Measurements from ENCODE around the gene PPP3CA.
"Not testable (repeated sequence)": the region's sequence is repeated elsewhere in the genome, so short reads cannot be mapped to it uniquely, and the experiment has no call there.

PPP3CA gene

GRCh38 chr4:101201421-101201820 lies 145.9 kb downstream of the PPP3CA start:
- DNase-seq, result no peak

GRCh38 chr4:101200561-101200960 lies 146.8 kb downstream of the PPP3CA start:
- no peak for DNase-seq

DNA sequence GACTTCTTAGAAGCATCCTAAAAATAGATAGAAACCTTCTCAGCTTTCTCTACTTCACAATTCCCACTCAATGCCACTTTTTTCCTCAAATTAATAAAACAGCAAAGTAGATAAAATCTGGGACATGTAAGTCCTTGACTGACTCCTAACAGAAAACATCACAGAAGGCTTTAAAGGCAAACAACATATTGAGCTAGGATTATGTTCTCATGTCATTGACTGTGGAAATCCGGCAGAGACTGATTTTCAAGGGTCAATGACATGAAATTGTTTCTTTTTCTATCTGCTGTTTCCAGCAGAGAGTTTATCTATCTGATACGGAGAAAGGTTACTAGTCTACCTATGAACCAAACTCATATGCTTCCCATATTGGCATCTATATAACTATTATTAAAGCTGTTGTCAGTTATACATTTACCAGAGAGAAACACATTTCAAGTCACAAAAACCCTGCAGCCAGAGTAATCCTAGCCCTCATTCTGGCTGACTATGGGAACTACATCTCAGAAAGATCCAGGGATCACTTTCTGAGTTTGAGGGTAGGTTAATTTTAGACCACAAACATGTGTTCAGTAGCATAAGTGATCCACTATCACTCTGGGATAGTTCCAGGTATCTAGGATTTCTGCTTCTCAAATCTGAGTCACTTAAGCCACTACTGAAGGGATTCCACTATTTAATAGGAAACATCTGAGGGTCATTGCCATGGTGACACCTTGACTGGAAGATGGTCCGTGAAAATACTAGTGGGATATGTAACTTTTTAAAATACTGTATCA lies 147.6 kb downstream of the PPP3CA start:
- no peak for DNase-seq

- DNase-seq, result no peak
Measured at GRCh38 chr4:101198682-101199339, 148.5 kb downstream of the PPP3CA start.

GRCh38 chr4:101197350-101197749 lies 150.0 kb downstream of the PPP3CA start:
- no peak for DNase-seq

DNA sequence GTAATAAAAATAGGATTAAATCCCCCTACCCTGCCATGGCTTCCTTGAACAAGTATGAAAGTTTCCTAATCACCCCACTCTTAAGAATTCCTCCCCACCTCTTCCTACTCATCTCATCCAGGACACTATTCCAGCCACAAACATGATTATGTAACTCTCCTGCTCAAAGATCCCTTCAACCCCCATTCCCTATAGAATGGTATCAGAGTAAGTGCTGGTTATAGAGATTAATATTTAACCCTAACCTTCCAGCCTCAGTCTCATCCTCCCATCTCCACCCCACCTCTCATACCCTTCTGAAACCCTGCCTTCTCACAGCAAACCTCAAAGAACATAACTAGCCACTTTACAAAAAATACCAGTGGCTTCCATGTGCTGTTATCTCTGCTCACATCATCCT lies 155.1 kb downstream of the PPP3CA start:
- no peak for DNase-seq

DNA sequence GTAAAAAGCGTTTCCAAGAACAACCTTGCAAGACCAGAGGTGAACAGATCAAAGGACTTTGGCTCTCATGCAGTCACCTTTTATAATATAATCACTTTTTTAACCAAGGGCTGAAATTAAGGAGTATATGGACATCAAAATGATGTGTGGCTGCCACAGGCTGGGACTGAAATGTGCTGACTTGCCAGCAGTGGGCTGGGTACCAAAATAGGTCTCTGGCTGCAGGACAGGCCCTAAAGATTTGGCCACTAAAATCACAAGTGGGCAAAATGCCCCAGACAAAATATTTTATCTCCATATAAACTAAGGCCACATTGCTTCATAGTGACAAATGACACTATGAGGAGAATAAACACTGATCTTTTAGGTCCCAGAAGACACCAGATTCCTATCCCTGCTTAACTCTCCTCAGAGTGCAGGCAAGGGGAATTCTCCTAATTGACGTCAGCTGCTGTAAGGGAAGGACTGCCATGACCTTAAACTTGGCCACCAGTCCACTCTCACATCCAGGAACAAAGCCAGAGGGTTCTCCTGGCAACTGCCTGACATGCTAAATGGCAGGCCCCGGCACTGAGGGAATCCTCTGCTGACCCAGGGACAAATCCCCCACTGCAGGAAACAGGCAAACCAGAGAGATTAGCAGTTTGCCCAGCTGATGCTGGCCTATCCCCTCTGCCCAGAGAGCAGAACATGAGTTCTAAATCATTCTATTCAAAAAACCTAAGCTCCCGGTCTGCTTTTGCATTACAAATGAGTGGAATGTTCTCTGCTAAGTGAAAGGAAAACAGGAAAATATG lies 155.8 kb downstream of the PPP3CA start:
- no peak for DNase-seq

- no peak for DNase-seq
Measured at GRCh38 chr4:101190751-101191150, 156.6 kb downstream of the PPP3CA start.

GRCh38 chr4:101188906-101189305 lies 158.4 kb downstream of the PPP3CA start:
- DNase-seq, result no peak

- DNase-seq, result peak; percentile 16
Measured at GRCh38 chr4:101187841-101188240, 159.5 kb downstream of the PPP3CA start.

DNA sequence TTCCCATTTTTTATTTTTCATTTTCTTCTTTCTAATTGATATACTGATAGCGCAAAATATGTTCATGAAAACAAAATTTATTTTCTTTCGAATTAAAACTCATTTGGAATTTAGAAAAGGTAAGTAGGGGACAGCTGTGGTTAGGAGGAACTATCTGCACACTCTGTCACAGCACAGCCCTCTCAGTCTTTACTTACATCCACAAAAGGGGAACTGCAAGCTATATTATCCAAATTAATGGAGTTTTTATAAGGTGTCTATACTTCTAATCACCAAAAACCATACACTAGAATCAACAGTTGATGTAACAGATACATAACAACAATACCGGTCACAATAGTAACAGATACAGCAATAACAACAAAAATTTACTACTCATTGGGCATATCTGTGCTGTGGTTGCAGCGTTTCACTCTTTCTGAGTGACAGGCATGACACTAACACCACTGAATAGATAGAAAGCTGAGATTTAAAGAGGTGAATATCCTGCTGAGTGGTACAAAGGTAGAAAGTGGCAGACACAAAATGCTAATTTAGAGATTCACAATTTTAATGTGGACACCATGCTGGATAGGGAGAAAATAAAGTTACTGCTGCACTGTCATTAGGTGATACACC lies 160.7 kb downstream of the PPP3CA start:
- DNase-seq, result no peak

GRCh38 chr4:101184668-101185067 lies 162.7 kb downstream of the PPP3CA start:
- DNase-seq, result no peak

- no peak for DNase-seq
Measured at GRCh38 chr4:101183666-101184373, 163.5 kb downstream of the PPP3CA start.

GRCh38 chr4:101183221-101183620 lies 164.1 kb downstream of the PPP3CA start:
- no peak for DNase-seq

GRCh38 chr4:101182688-101183087 lies 164.6 kb downstream of the PPP3CA start:
- DNase-seq, result not testable (repeated sequence)

DNA sequence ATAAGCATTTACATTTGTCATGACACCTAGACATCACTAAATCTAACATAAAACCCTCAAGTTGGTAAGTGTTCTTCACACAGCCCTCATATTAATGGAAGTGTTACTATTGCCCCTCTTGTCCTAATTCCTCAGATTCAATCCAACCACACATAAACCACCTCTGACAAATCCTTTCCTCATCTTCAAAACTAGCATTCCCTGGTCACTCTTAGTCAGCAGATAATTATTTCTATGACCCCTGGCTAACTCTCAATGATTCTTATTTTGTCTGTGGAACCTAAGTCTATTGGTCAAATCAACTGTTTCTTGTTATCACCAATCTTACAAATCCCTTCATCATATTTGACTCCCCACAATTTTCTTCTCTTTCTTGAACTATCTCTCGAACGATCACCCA lies 168.6 kb downstream of the PPP3CA start:
- DNase-seq, result no peak

DNA sequence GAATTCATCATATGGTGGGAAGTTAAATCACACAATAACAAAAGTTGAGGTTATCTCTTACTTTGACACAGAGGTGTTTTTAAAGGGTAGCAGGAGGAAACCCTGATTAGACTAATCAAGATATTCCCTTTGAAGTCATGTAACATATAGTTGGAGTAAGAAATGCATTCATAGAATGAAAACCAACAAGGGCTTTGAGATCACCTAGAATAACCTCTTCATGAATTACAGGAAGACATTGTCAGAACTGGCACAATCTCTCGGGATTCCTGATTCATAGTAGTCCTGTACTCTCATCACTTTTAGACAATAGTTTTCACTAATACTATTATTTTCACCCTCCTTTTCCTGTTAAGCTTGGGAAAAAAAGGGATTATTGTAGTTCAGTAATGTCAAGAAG lies 170.2 kb downstream of the PPP3CA start:
- no peak for DNase-seq

DNA sequence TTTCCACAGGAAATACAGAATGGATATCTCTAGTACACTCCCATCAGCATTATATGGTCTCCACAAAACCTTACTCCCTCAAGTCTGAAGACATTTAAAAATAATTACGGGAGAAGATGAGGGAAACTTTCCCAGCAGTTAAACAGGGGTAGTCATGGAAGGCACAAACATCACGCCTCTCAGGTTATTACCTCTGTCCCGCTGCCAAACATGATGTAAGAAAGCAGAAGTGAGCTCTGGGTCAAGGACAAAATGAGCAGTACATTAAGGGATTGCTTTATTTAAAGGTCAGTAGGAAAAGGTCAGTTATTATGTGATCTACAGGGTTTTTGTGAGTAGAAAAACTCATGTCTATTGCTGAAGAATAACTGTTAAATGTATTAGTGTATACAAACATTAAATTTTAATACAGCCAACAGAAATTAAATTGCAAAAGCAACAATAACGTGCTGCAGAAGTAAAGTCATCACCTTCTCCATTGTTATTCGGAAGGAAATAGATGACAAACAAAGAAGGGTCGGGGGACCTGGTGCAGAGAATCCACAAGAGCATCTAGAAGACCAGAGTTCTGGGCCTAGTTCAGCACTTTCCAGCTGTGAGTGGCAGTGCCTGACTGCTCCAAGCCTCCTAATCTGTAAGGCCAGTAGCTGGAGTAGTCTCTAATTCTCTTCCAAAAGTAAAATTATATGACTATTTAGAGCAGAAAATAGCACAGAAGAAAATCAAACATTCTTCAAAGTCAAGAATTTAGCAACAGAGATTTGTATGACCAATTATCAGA lies 171.2 kb downstream of the PPP3CA start:
- DNase-seq, result no peak

GRCh38 chr4:101174679-101175345 lies 172.5 kb downstream of the PPP3CA start:
- DNase-seq, result no peak

- DNase-seq, result no peak
Measured at GRCh38 chr4:101172369-101172768, 175.0 kb downstream of the PPP3CA start.

GRCh38 chr4:101171747-101172146 lies 175.6 kb downstream of the PPP3CA start:
- no peak for DNase-seq
